HG02943 (cell line): ENCODE measurements around the gene SURF2.

ENCODE experiments used
- ATAC-seq: cut with Tn5 transposase; IDR thresholded peaks from one replicate; pipeline ENCODE4 v1.9.1; 2021; ENCODE audit warnings: mild to moderate bottlenecking, low read depth, moderate library complexity; ENCODE audit not compliant: unreplicated experiment

The SURF2 gene

GRCh38 chr9:133394687-133395271 lies 38.4 kb downstream of the SURF2 start:
- ATAC-seq, result no peak

GRCh38 chr9:133396952-133397351 lies 40.6 kb downstream of the SURF2 start:
- no peak for ATAC-seq

DNA sequence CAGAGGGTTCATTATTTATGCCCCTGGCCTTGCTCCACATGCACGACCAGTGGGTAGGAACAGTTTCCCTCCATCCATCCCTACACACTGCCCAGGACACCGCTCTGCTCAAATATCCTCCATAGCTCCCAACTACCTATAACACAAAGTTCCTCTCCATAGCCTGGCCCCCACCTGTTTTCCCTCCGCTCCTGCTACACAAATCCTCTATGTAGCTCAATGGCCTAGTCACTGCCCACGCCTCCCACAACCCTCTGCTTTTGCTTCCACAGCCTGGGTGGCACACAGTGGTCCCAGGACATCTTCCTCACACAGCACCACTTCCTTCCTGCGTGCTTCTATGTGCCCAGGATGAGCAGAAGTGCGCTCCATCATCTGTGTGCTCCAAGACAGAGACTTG lies 41.0 kb downstream of the SURF2 start:
- ATAC-seq, result no peak

GRCh38 chr9:133397895-133398294 lies 41.5 kb downstream of the SURF2 start:
- no peak for ATAC-seq

DNA sequence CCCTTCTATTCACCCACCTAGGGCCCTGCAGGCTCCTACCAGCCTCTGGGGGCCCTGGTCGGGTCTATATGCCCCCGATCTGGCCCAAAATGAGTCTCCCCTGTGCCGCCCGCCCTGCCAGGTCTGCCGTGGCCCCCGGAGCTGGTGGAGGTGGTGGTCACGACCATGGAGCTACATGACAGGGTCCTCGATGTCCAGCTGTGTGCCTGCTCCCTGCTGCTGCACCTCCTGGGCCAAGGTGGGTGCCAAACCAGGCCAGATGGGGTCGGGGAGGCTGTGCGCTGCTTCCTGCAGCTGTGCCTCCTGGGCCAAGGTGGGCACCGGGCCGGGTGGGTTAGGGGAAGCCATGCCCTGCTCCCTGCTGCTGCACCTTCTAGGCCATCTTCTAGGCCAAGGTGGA lies 43.9 kb downstream of the SURF2 start:
- ATAC-seq, result no peak

DNA sequence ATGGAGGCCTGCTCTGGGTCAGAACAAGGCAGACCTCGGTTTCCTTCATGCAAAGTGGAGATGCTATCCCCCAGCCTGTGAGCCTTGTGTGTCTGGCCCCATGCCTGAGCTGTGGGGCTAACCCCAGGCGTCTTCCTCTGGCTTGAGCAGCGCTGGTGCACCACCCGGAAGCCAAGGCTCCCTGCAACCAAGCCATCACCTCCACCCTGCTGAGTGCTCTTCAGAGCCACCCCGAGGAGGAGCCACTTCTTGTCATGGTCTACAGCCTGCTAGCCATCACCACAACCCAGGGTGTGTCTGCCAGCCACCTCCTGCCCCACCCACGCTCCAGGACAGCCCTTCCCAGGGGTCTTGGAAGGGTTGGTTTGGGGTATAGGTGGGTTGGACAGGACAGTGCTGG lies 45.2 kb downstream of the SURF2 start:
- no peak for ATAC-seq

DNA sequence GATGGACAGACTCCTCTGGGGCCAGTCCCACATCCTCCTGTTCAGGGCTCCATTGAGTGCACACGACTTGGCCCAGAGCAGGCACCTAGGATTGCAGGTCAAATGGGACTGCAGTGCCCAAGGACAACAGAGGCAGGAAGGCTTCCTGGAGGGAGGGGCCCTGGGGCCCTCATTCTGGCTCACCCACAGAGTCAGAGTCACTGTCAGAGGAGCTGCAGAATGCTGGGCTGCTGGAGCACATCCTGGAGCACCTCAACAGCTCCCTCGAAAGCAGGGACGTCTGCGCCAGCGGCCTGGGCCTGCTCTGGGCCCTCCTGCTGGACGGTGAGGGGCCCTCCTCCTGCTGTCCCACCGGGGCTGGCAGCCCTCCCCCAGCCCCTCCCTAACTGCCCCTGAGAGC lies 46.3 kb downstream of the SURF2 start:
- ATAC-seq, result no peak

- no peak for ATAC-seq
These were observed 47.6 kb downstream of the SURF2 start for GRCh38 chr9:133403766-133404453.

- no peak for ATAC-seq
These were observed 48.2 kb downstream of the SURF2 start for GRCh38 chr9:133404454-133405002.

DNA sequence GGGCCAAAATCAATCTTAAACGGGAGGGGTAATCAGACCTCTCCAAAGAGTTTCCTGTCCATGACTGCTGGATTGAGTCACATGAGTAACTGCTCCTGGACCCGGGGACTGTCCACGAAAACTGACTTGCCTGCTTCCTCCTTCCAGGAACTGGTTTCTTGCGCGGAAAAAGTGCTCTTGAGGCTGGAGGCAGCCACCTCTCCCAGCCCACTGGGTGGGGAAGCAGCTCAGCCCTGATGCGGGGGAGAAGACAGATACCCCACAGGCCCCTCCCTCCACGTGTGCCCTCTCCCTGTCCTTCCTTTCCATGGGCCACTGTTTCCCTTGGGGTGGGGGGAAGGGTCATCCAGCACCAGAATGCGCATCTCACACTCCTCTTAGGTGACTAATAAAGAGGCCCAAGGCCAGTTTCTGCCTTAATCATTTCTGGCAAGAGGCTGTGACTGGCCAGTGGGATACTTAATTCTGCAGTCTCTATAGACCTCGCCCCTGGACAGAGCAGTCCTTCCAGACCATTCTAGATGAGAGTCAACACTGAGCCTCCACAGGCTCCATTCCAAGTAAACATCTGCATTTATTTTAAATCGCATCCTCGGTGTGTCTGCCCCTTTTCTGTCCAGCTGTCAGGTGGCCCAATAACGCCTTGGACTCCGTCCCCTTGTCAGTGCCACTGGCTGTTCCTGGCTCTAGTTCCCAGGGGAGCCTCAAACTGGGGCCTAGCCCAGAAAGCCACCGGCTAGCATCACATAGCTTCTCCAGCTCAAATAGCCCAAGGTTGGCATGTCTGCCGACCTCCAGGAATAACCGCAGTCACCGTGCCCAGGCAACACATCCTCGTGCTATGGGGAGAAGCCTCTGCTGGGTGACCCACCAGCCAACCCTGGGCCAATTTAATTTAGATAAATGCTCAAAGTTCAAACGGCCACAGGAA lies 49.4 kb downstream of the SURF2 start:
- ATAC-seq, result no peak

- peak; percentile 62 for ATAC-seq
These were observed 50.3 kb downstream of the SURF2 start for GRCh38 chr9:133406480-133407307.

GRCh38 chr9:133408042-133408441 lies 51.7 kb downstream of the SURF2 start:
- no peak for ATAC-seq
